H1 (cell line): ENCODE results near the gene ADAM12. TPM values are rescaled to one million over a fixed set of nuclear protein-coding genes. Genes with fewer than 3 reads are reported as not detected.
A peak's percentile ranks its signal among the peaks of the same experiment; 100 is the strongest.

ENCODE experiments used
- CTCF ChIA-PET: fragments of 300-600 bp; sonication (Branson Sonifier 250); formaldehyde crosslinking; loops from one replicate; lab custom pipeline; 2021; ENCODE audit not compliant: partially characterized antibody; lab: Charles Lee
- POLR2A ChIA-PET: fragments of 300-600 bp; sonication (Branson Sonifier 250); formaldehyde crosslinking; loops from one replicate; lab custom pipeline; 2021; ENCODE audit warnings: inconsistent platforms; ENCODE audit not compliant: partially characterized antibody; lab: Charles Lee
- DNase-seq, 2 experiments: peaks; one replicate each; pipeline versions ENCODE4 v3.0.0 to v3.0.0-alpha.2; 2010 to 2022; ENCODE audit warnings: low spot score in 2 of 2, low read depth in 1 of 2, mixed read lengths in 1 of 2
- FAIRE-seq: peaks from 2 replicates; lab custom pipeline; 2011; peaks lifted over from hg19 to GRCh38; lab: Jason Lieb, UNC
- H2AFZ ChIP-seq: 2 replicates; pipeline ENCODE4 v1.8.1; 2012; ENCODE audit warnings: low read length, inconsistent platforms
- H2AK5ac ChIP-seq: 2 replicates; pipeline ENCODE4 v1.6.1; 2013; ENCODE audit warnings: low read depth, low read length
- H2BK120ac ChIP-seq: replicated peaks from 2 replicates; pipeline ENCODE3; 2013; ENCODE audit warnings: low read depth, low read length, inconsistent platforms
- H2BK12ac ChIP-seq: 2 replicates; pipeline ENCODE4 v1.6.1; 2013; ENCODE audit warnings: low read depth, low read length
- H2BK15ac ChIP-seq: 2 replicates; pipeline ENCODE4 v1.6.1; 2013; ENCODE audit warnings: low read length
- H2BK20ac ChIP-seq: 2 replicates; pipeline ENCODE4 v1.6.1; 2013; ENCODE audit warnings: low read length
- H2BK5ac ChIP-seq: 2 replicates; pipeline ENCODE4 v1.6.1; 2013; ENCODE audit warnings: low read depth, low read length
- H3K14ac ChIP-seq: 2 replicates; pipeline ENCODE4 v1.6.1; 2013; ENCODE audit warnings: inconsistent platforms; ENCODE audit not compliant: insufficient read length
- H3K18ac ChIP-seq: 2 replicates; pipeline ENCODE4 v1.6.1; 2013; ENCODE audit warnings: low read length; ENCODE audit errors: extremely low read depth
- H3K23ac ChIP-seq: 2 replicates; pipeline ENCODE4 v1.6.1; 2013; ENCODE audit warnings: inconsistent platforms; ENCODE audit not compliant: insufficient read length
- H3K23me2 ChIP-seq: 2 replicates; pipeline ENCODE4 v1.6.1; 2013; ENCODE audit warnings: low read depth, low read length
- H3K27ac ChIP-seq: 2 replicates; pipeline ENCODE4 v1.6.1; 2011; ENCODE audit warnings: low read depth, low read length, inconsistent platforms
- H3K27me3 ChIP-seq, 4 experiments: replicated peaks in 1 of 4; 1 replicate in 1 of 4; 2 replicates in 3 of 4; pipeline versions ENCODE4 v1.6.1 to v1.8.1; 2011 to 2013; ENCODE audit warnings: low read length in 3 of 4, mild to moderate bottlenecking in 3 of 4, inconsistent platforms in 2 of 4, mixed read lengths in 2 of 4, moderate library complexity in 1 of 4; ENCODE audit not compliant: control insufficient read depth in 3 of 4, insufficient read depth in 3 of 4; ENCODE audit errors: extremely low read depth in 1 of 4
- H3K36me3 ChIP-seq, 4 experiments: 2 replicates each; pipeline versions ENCODE4 v1.6.1 to v1.8.1; 2011 to 2013; ENCODE audit warnings: mild to moderate bottlenecking in 4 of 4, low read length in 3 of 4, moderate library complexity in 2 of 4, control low read depth in 1 of 4, inconsistent platforms in 1 of 4; ENCODE audit not compliant: insufficient read depth in 4 of 4, control insufficient read depth in 2 of 4
- H3K4ac ChIP-seq: replicated peaks from 2 replicates; pipeline ENCODE3; 2013; ENCODE audit warnings: low read length, low read depth, mixed read lengths, inconsistent platforms; ENCODE audit not compliant: insufficient read length
- H3K4me1 ChIP-seq, 4 experiments: replicated peaks in 1 of 4; 1 replicate in 1 of 4; 2 replicates in 3 of 4; pipeline versions ENCODE4 v1.6.1 to v1.8.1; 2011 to 2013; ENCODE audit warnings: low read length in 3 of 4, inconsistent platforms in 2 of 4, mixed read lengths in 1 of 4; ENCODE audit not compliant: insufficient read depth in 4 of 4, control insufficient read depth in 3 of 4
- H3K4me2 ChIP-seq, 2 experiments: 2 replicates each; pipeline versions ENCODE4 v1.6.1 to v1.8.1; 2011 to 2013; ENCODE audit warnings: low read depth in 2 of 2, low read length in 2 of 2, control low read depth in 1 of 2, inconsistent platforms in 1 of 2, mild to moderate bottlenecking in 1 of 2; ENCODE audit not compliant: insufficient read depth in 1 of 2
- H3K4me3 ChIP-seq, 4 experiments: fragments of 200-600, 300-600 bp in 1 of 4; sonication (generic), shearing (Covaris generic), sonication (Bioruptor Twin) in 1 of 4; 2 replicates each; pipeline versions ENCODE4 v1.5.1 to v1.8.1; 2011 to 2016; ENCODE audit warnings: low read length in 4 of 4, low read depth in 3 of 4, control low read depth in 2 of 4, inconsistent platforms in 2 of 4, mild to moderate bottlenecking in 2 of 4, mixed read lengths in 1 of 4, moderate library complexity in 1 of 4; ENCODE audit not compliant: insufficient read depth in 2 of 4; ENCODE audit errors: extremely low read depth in 1 of 4
- H3K56ac ChIP-seq: replicated peaks from 2 replicates; pipeline ENCODE3; 2013; ENCODE audit warnings: low read depth, mild to moderate bottlenecking, mixed read lengths, low read length, inconsistent platforms; ENCODE audit not compliant: insufficient read length
- H3K79me1 ChIP-seq: 2 replicates; pipeline ENCODE4 v1.6.1; 2013; ENCODE audit warnings: low read depth, low read length, control low read depth
- H3K79me2 ChIP-seq, 2 experiments: 2 replicates each; pipeline versions ENCODE4 v1.6.1 to v1.8.1; 2012 to 2013; ENCODE audit warnings: low read length in 2 of 2, mild to moderate bottlenecking in 2 of 2, inconsistent platforms in 1 of 2; ENCODE audit not compliant: insufficient read depth in 2 of 2, control insufficient read depth in 1 of 2
- H3K9ac ChIP-seq, 4 experiments: replicated peaks in 1 of 4; 1 replicate in 1 of 4; 2 replicates in 3 of 4; pipeline versions ENCODE4 v1.6.1 to v1.8.1; 2011 to 2013; ENCODE audit warnings: low read depth in 3 of 4, low read length in 3 of 4, control low read depth in 2 of 4, mild to moderate bottlenecking in 2 of 4, moderate library complexity in 2 of 4, inconsistent platforms in 1 of 4; ENCODE audit errors: extremely low read depth in 1 of 4
- H3K9me3 ChIP-seq, 2 experiments: 2 replicates each; pipeline versions ENCODE4 v1.6.1 to v1.8.1; 2012 to 2013; ENCODE audit warnings: mild to moderate bottlenecking in 2 of 2, moderate library complexity in 2 of 2, control low read depth in 1 of 2, inconsistent platforms in 1 of 2, low read depth in 1 of 2, low read length in 1 of 2, mixed read lengths in 1 of 2; ENCODE audit not compliant: insufficient read depth in 2 of 2
- H4K20me1 ChIP-seq, 2 experiments: replicated peaks in 1 of 2; 2 replicates each; pipeline versions ENCODE3 to v1.8.1; 2011 to 2013; ENCODE audit warnings: inconsistent platforms in 2 of 2, low read length in 2 of 2, mild to moderate bottlenecking in 1 of 2; ENCODE audit not compliant: insufficient read depth in 2 of 2, control insufficient read depth in 1 of 2
- H4K5ac ChIP-seq: 2 replicates; pipeline ENCODE4 v1.6.1; 2013; ENCODE audit warnings: low read length, low read depth, mixed read lengths, inconsistent platforms; ENCODE audit not compliant: insufficient read length
- H4K8ac ChIP-seq: 2 replicates; pipeline ENCODE4 v1.8.0; 2013; ENCODE audit warnings: mild to moderate bottlenecking, moderate library complexity, low read length, inconsistent platforms; ENCODE audit not compliant: insufficient read depth; ENCODE audit errors: extremely low read depth
- H4K91ac ChIP-seq: replicated peaks from 2 replicates; pipeline ENCODE3; 2013; ENCODE audit warnings: low read length, mixed read lengths, inconsistent platforms; ENCODE audit not compliant: insufficient read length
- CTCF ChIP-seq, 3 experiments: IDR thresholded peaks; 1 replicate in 2 of 3; 2 replicates in 1 of 3; pipeline versions ENCODE4 v1.5.1 to v1.6.1; 2011; ENCODE audit warnings: low read length in 3 of 3, mild to moderate bottlenecking in 3 of 3, inconsistent platforms in 2 of 3, low read depth in 1 of 3, moderate library complexity in 1 of 3; ENCODE audit not compliant: insufficient read depth in 1 of 3; ENCODE audit errors: control extremely low read depth in 1 of 3
- EGR1 ChIP-seq: IDR thresholded peaks from 2 replicates; pipeline ENCODE4 v1.6.1; 2011; ENCODE audit warnings: low read depth, low read length, borderline replicate concordance
- HDAC6 ChIP-seq: IDR thresholded peaks from one replicate; pipeline ENCODE4 v1.7.1; 2012; ENCODE audit warnings: low read depth, mild to moderate bottlenecking, inconsistent platforms, low read length, moderate library complexity
- USF2 ChIP-seq: IDR thresholded peaks from 2 replicates; pipeline ENCODE4 v1.6.1; 2011; ENCODE audit warnings: low read length, improper control_type of control experiment
- WGBS, 2 experiments: shearing (Covaris generic) in 1 of 2; methylation state at CpG; one replicate each; pipeline versions ENCODE4 v1.1.6 to v1.1.7; 2013 to 2015; ENCODE audit warnings: low lambda C conversion rate in 2 of 2, mixed read lengths in 2 of 2, inconsistent platforms in 1 of 2, low coverage in 1 of 2, missing lambda C conversion rate in 1 of 2; ENCODE audit not compliant: insufficient replicate concordance in 2 of 2, insufficient coverage in 1 of 2, insufficient read length in 1 of 2; ENCODE audit errors: extremely low coverage in 1 of 2, missing lambda C conversion rate in 1 of 2; 5-methylcytosine and 5-hydroxymethylcytosine counted together
- polyA plus RNA-seq, 7 experiments: library from polyadenylated mRNA; depleted of rRNA in 3 of 7; stranded (reverse) in 5 of 7; unstranded in 2 of 7; fragments of >200 nt in 5 of 7; fragments of 200-250 nt in 2 of 7; gene quantifications; 1 replicate in 5 of 7; 2 replicates in 1 of 7; 4 replicates in 1 of 7; pipeline versions ENCODE4 v1.2.1 to v1.2.3, GENCODE V29; 2011 to 2013; ENCODE audit warnings: missing spikeins in 2 of 7, mixed read lengths in 2 of 7
- total RNA-seq: library from RNA; stranded (reverse); fragmentation: NEBNext Ultra II Directional; extraction: Animal tissue kit (Norgen Biotek cat#: 25700); gene quantifications from 2 replicates; pipeline ENCODE4 v1.2.1, GENCODE V29; 2021

Gene ADAM12
- total and polyA plus RNA-seq, 2 of the 8 experiments (the other 6 are each of a cell fraction or from before 2014, with no cell fraction given), result 0.07 to 0.17 TPM

GRCh38 chr10:126097558-126098225 lies 290.6 kb downstream of the ADAM12 start:
- ChIA-PET CTCF (interaction anchor here (0.9 to 1.6 kb wide), 7 partner anchors 14 to 119 kb away, joined by 3 to 4 read pairs (median 3); no protein-coding TSS in a partner anchor), POLR2A (no interaction called here)
- no peak overlapping the region for H3K27ac ChIP-seq
- no peak overlapping the region for H3K4me2 ChIP-seq
- no peak for DNase-seq
- H2BK15ac ChIP-seq, result no peak overlapping the region; the same call in 1 of the 2 replicates
- H3K23ac ChIP-seq, result no peak overlapping the region
- H3K14ac ChIP-seq, result no peak overlapping the region
- TF ChIP-seq EGR1 (no peak), HDAC6 (no peak), CTCF (IDR thresholded peaks at IDR 0.05; ENCODE audit: control extremely low read depth in 1 of 3, insufficient read depth in 1 of 3, low read depth in 1 of 3, low read length in 3 of 3) (peak in 1 of 3 experiments; percentile 3; a peak in 1 of 4 replicates), USF2 (no peak)
- no peaks in the 10 kb centered on the region for H3K79me2 ChIP-seq
- no peaks in the 10 kb centered on the region for H4K20me1 ChIP-seq
- 92% methylated on average over 6 of the region's 6 CpGs; no CpG with 5 or more reads in 1 of the 2 experiments for WGBS, 2 experiments
- no peak overlapping the region for H2AK5ac ChIP-seq
- no peak overlapping the region for H2BK12ac ChIP-seq
- no peaks in the 10 kb centered on the region for H3K79me1 ChIP-seq
- no peaks in the 10 kb centered on the region for H3K4me1 ChIP-seq
- no peak overlapping the region for H2BK5ac ChIP-seq
- no peak overlapping the region for H2BK20ac ChIP-seq
- H3K56ac ChIP-seq, result no peak overlapping the region
- H3K18ac ChIP-seq, result no peak overlapping the region
- no peak overlapping the region for H4K5ac ChIP-seq
- no peaks in the 10 kb centered on the region for H3K23me2 ChIP-seq
- FAIRE-seq, result no peak
- H2AFZ ChIP-seq, result no peak overlapping the region
- no peak overlapping the region for H4K91ac ChIP-seq
- no peaks in the 10 kb centered on the region for H3K27me3 ChIP-seq
- H4K8ac ChIP-seq, result no peak overlapping the region
- H3K36me3 ChIP-seq, result no peaks in the 10 kb centered on the region
- no peak overlapping the region for H3K4me3 ChIP-seq
- H3K4ac ChIP-seq, result no peak overlapping the region
- no peaks in the 10 kb centered on the region for H3K9me3 ChIP-seq
- no peak overlapping the region for H2BK120ac ChIP-seq
- no peak overlapping the region for H3K9ac ChIP-seq
